ENCODE data around the gene DCDC1. TPM values are rescaled to one million over a fixed set of nuclear protein-coding genes. Genes with fewer than 3 reads are reported as not detected.

The DCDC1 gene
- total RNA-seq, 1 experiment from 2014 or later = 1.5 TPM

- Histone ChIP-seq H3K79me2 (ENCODE audit: insufficient read depth, low read length) (peaks cover 30% of the 10 kb centered on the region), H4K20me1 (ENCODE audit: insufficient read depth) (no peaks in the 10 kb centered on the region), H3K27ac (ENCODE audit: low read depth, low read length) (no peak overlapping the region), H3K9me2 (ENCODE audit: insufficient read depth) (no peaks in the 10 kb centered on the region), H3K9me3 (ENCODE audit: control insufficient read depth in 1 of 2, insufficient read depth in 1 of 2, low read depth in 1 of 2, low read length in 2 of 2) (no peaks in the 10 kb centered on the region), H3K36me3 (ENCODE audit: control insufficient read depth in 1 of 2, insufficient read depth in 2 of 2, low read length in 2 of 2) (no peaks in the 10 kb centered on the region), H3K4me2 (ENCODE audit: low read length) (no peak overlapping the region), H3K9ac (ENCODE audit: low read length) (no peak overlapping the region), H3K4me3 (replicated peaks in 1 of 2; ENCODE audit: low read depth in 1 of 2, low read length in 2 of 2) (no peak overlapping the region), H3K4me1 (ENCODE audit: control insufficient read depth in 1 of 2, insufficient read depth in 2 of 2, low read length in 2 of 2) (no peaks in the 10 kb centered on the region), H3K27me3 (ENCODE audit: insufficient read depth, low read length) (no peaks in the 10 kb centered on the region), H2AFZ (ENCODE audit: low read depth, low read length, poor library complexity, severe bottlenecking) (no peak overlapping the region)
- ChIA-PET POLR2A (no interaction called here), CTCF (no interaction called here), RAD21 (ENCODE audit: low non-redundant PET in 1 of 2, low total read pairs in 2 of 2, uncharacterized antibody in 2 of 2, unreplicated experiment in 2 of 2) (no interaction called here)
- DNase-seq (ENCODE audit: low read depth, low spot score) (no peak), ATAC-seq (no peak)
- no peak for TF ChIP-seq EZH2phosphoT487 (IDR thresholded peaks at IDR 0.05; ENCODE audit: borderline replicate concordance)
- no peak for TF ChIP-seq CBX3 (IDR thresholded peaks at IDR 0.05; ENCODE audit: low read depth)
- no peak for TF ChIP-seq RAD21 (IDR thresholded peaks at IDR 0.05; ENCODE audit: low read depth)
- TF ChIP-seq SRF (IDR thresholded peaks at IDR 0.05; ENCODE audit: low read depth) = no peak
- no peak for TF ChIP-seq ELF1 (IDR thresholded peaks at IDR 0.05; ENCODE audit: borderline replicate concordance, low read depth)
- no peak for TF ChIP-seq POLR2AphosphoS5 (IDR thresholded peaks at IDR 0.05; ENCODE audit: low read depth, low read length)
- intact Hi-C loops (cut with micrococcal nuclease) = no loop called here
- BruUV-seq (replicated peaks) = no TSS peak
These were observed 13.6 kb upstream of the DCDC1 start for GRCh38 chr11:31383116-31383515.

GRCh38 chr11:31375879-31376278, 6.3 kb upstream of the DCDC1 start:
- peaks cover 40% of the 10 kb centered on the region for H3K79me2 ChIP-seq (ENCODE audit: insufficient read depth, low read length)
- H3K27me3 ChIP-seq (ENCODE audit: insufficient read depth, low read length) = no peaks in the 10 kb centered on the region
- no peak overlapping the region for H3K9ac ChIP-seq (ENCODE audit: low read length)
- H3K9me3 ChIP-seq (ENCODE audit: control insufficient read depth in 1 of 2, insufficient read depth in 1 of 2, low read depth in 1 of 2, low read length in 2 of 2) = no peaks in the 10 kb centered on the region
- intact Hi-C loops (cut with micrococcal nuclease) = no loop called here
- H3K4me3 ChIP-seq (replicated peaks in 1 of 2; ENCODE audit: low read depth in 1 of 2, low read length in 2 of 2) = no peak overlapping the region
- TF ChIP-seq EZH2phosphoT487 (IDR thresholded peaks at IDR 0.05; ENCODE audit: borderline replicate concordance) = no peak
- H3K9me2 ChIP-seq (ENCODE audit: insufficient read depth) = no peaks in the 10 kb centered on the region
- ChIA-PET CTCF (no interaction called here), POLR2A (no interaction called here), RAD21 (ENCODE audit: low non-redundant PET in 1 of 2, low total read pairs in 2 of 2, uncharacterized antibody in 2 of 2, unreplicated experiment in 2 of 2) (no interaction called here)
- H4K20me1 ChIP-seq (ENCODE audit: insufficient read depth) = no peaks in the 10 kb centered on the region
- no peak overlapping the region for H2AFZ ChIP-seq (ENCODE audit: low read depth, low read length, poor library complexity, severe bottlenecking)
- BruUV-seq (replicated peaks) = no TSS peak
- H3K27ac ChIP-seq (ENCODE audit: low read depth, low read length) = no peak overlapping the region
- no peaks in the 10 kb centered on the region for H3K36me3 ChIP-seq (ENCODE audit: control insufficient read depth in 1 of 2, insufficient read depth in 2 of 2, low read length in 2 of 2)
- H3K4me2 ChIP-seq (ENCODE audit: low read length) = no peak overlapping the region
- DNase-seq (ENCODE audit: low read depth, low spot score) (no peak), ATAC-seq (no peak)
- 0 out of 4 replicates have a peak, but pooled peaks cover 0 to 1% of the 10 kb centered on the region in 2 experiments for H3K4me1 ChIP-seq (ENCODE audit: control insufficient read depth in 1 of 2, insufficient read depth in 2 of 2, low read length in 2 of 2)

All from HCT116 (cell line).